Naive thymus-derived CD4-positive, alpha-beta T cell (primary cell): ENCODE measurements around the gene ARHGAP18. TPM values are rescaled to one million over a fixed set of nuclear protein-coding genes. Genes with fewer than 3 reads are reported as not detected.

ENCODE experiments used
- ATAC-seq: fragments of 150-1000 bp; cut with Tn5 transposase; 2 replicates; pipeline ENCODE4 v1.10.0; 2021; ENCODE audit warnings: mild to moderate bottlenecking, moderate library complexity
- CTCF ChIA-PET: fragments of 350-600 bp; sonication (Branson Sonifier 250); formaldehyde crosslinking; loops from one replicate; lab custom pipeline; 2021; ENCODE audit warnings: antibody characterized with exemption; lab: Charles Lee
- POLR2A ChIA-PET: fragments of 350-600 bp; sonication (Branson Sonifier 250); formaldehyde crosslinking; loops from one replicate; lab custom pipeline; 2021; ENCODE audit warnings: antibody characterized with exemption, inconsistent platforms; lab: Charles Lee
- DNase-seq, 9 donors: peaks; one replicate each; pipeline versions ENCODE4 v3.0.0 to v3.0.0-alpha.2; 2020 to 2022; ENCODE audit warnings: mixed read lengths in 1 of 9
- H3K27ac ChIP-seq: one replicate; pipeline ENCODE4 v1.7.0; 2013; ENCODE audit warnings: mild to moderate bottlenecking, low read depth, low read length, moderate library complexity
- H3K27me3 ChIP-seq, 2 donors: one replicate each; pipeline ENCODE4 v1.7.0; 2013; ENCODE audit warnings: low read length in 2 of 2, mild to moderate bottlenecking in 2 of 2, moderate library complexity in 2 of 2; ENCODE audit not compliant: control insufficient read depth in 2 of 2, insufficient read depth in 2 of 2
- H3K36me3 ChIP-seq, 3 experiments: 1 replicate in 2 of 3; 2 replicates in 1 of 3; pipeline ENCODE4 v1.7.0; 2013; ENCODE audit warnings: low read length in 3 of 3, mild to moderate bottlenecking in 3 of 3, moderate library complexity in 1 of 3; ENCODE audit not compliant: insufficient read depth in 3 of 3, control insufficient read depth in 2 of 3
- H3K4me1 ChIP-seq, 2 donors: one replicate each; pipeline ENCODE4 v1.7.0; 2013; ENCODE audit warnings: low read length in 2 of 2, mild to moderate bottlenecking in 2 of 2, moderate library complexity in 1 of 2; ENCODE audit not compliant: control insufficient read depth in 2 of 2, insufficient read depth in 2 of 2
- H3K4me3 ChIP-seq: 2 replicates; pipeline ENCODE4 v1.7.0; 2013; ENCODE audit warnings: mild to moderate bottlenecking, low read length
- H3K9me3 ChIP-seq, 3 experiments: 1 replicate in 2 of 3; 2 replicates in 1 of 3; pipeline ENCODE4 v1.7.0; 2013; ENCODE audit warnings: low read length in 3 of 3; ENCODE audit not compliant: control insufficient read depth in 2 of 3
- H3K27ac Mint-ChIP-seq, 9 donors: one replicate each; pipeline ENCODE4 v1.8.0; 2020 to 2022; ENCODE audit warnings: mixed read lengths in 9 of 9, mild to moderate bottlenecking in 8 of 9, moderate library complexity in 5 of 9, inconsistent platforms in 2 of 9
- H3K27me3 Mint-ChIP-seq, 5 donors: one replicate each; pipeline ENCODE4 v1.8.0; 2021 to 2022; ENCODE audit warnings: mixed read lengths in 5 of 5, mild to moderate bottlenecking in 1 of 5
- H3K36me3 Mint-ChIP-seq, 5 donors: one replicate each; pipeline ENCODE4 v1.8.0; 2020 to 2022; ENCODE audit warnings: mixed read lengths in 5 of 5, mild to moderate bottlenecking in 3 of 5, inconsistent platforms in 1 of 5
- H3K4me1 Mint-ChIP-seq, 7 donors: one replicate each; pipeline ENCODE4 v1.8.0; 2020 to 2022; ENCODE audit warnings: mixed read lengths in 7 of 7, mild to moderate bottlenecking in 3 of 7, inconsistent platforms in 1 of 7
- H3K4me3 Mint-ChIP-seq, 10 donors: one replicate each; pipeline ENCODE4 v1.8.0; 2020 to 2022; ENCODE audit warnings: mild to moderate bottlenecking in 10 of 10, mixed read lengths in 10 of 10, moderate library complexity in 6 of 10, inconsistent platforms in 2 of 10
- H3K9me3 Mint-ChIP-seq, 11 donors: one replicate each; pipeline ENCODE4 v1.8.0; 2020 to 2022; ENCODE audit warnings: mixed read lengths in 11 of 11, mild to moderate bottlenecking in 4 of 11, inconsistent platforms in 1 of 11, moderate library complexity in 1 of 11
- intact Hi-C, 2 donors: fragments of 100-400 bp; cut with micrococcal nuclease; formaldehyde crosslinking; loops; one replicate each; pipeline ENCODE4 v1.15.1; 2023
- polyA plus RNA-seq, 2 donors: library from polyadenylated mRNA; unstranded; fragments of 300-500 nt; fragmentation: Illumina TruSeq; gene quantifications; one replicate each; pipeline ENCODE4 v1.2.3, GENCODE V29; 2021
- total RNA-seq, 6 experiments: library from RNA in 5 of 6; stranded (reverse) in 5 of 6; gene quantifications; 1 replicate in 5 of 6; 2 replicates in 1 of 6; pipeline ENCODE4 v1.2.3 and lab custom pipeline; 2021 to 2026

The ARHGAP18 gene
- total and polyA plus RNA-seq, 7 experiments from 2014 or later, result 0.53 to 9.4 (median 1.5) TPM

- Mint-ChIP-seq H3K4me1 (peaks cover 0 to 45% (median 16%) of the 10 kb centered on the region in 7 donors), H3K4me3 (no peak overlapping the region), H3K27me3 (no peaks in the 10 kb centered on the region), H3K27ac (no peak overlapping the region), H3K36me3 (peaks cover 0 to 33% (median 0%) of the 10 kb centered on the region in 5 donors), H3K9me3 (peaks cover 0 to 3% (median 0%) of the 10 kb centered on the region in 11 donors)
- ATAC-seq (no peak), DNase-seq (no peak)
- POLR2A ChIA-PET, result interaction anchor here (2.7 kb wide), 1 partner anchor 9 kb away, joined by 7 read pairs; the partner anchor contains the start of gene ARHGAP18
- no peaks in the 10 kb centered on the region for H3K9me3 ChIP-seq
- CTCF ChIA-PET, result no interaction called here
- no peaks in the 10 kb centered on the region for H3K36me3 ChIP-seq
- no peak overlapping the region for H3K4me3 ChIP-seq
- intact Hi-C loops, result no loop called here
- no peak overlapping the region for H3K27ac ChIP-seq
- H3K27me3 ChIP-seq, result no peaks in the 10 kb centered on the region
- H3K4me1 ChIP-seq, result peaks cover 7 to 11% of the 10 kb centered on the region in 2 donors
Measured at GRCh38 chr6:129700666-129701065, 9.3 kb downstream of the ARHGAP18 start.

- Histone ChIP-seq H3K27me3 (no peaks in the 10 kb centered on the region), H3K27ac (no peak overlapping the region), H3K9me3 (no peaks in the 10 kb centered on the region), H3K4me3 (no peak overlapping the region), H3K4me1 (peaks cover 9 to 10% of the 10 kb centered on the region in 2 donors), H3K36me3 (no peaks in the 10 kb centered on the region)
- CTCF ChIA-PET, result interaction anchor here (0.5 kb wide), 1 partner anchor 1834 kb away, joined by 3 read pairs; no protein-coding TSS in a partner anchor
- POLR2A ChIA-PET, result interaction anchor here (2.7 kb wide), 1 partner anchor 10 kb away, joined by 7 read pairs; the partner anchor contains the start of gene ARHGAP18
- ATAC-seq, result no peak
- Mint-ChIP-seq H3K36me3 (peaks cover 0 to 27% (median 0%) of the 10 kb centered on the region in 5 donors), H3K9me3 (peaks cover 0 to 3% (median 0%) of the 10 kb centered on the region in 11 donors), H3K27me3 (no peaks in the 10 kb centered on the region), H3K4me1 (peaks cover 0 to 45% (median 13%) of the 10 kb centered on the region in 7 donors), H3K27ac (no peak overlapping the region), H3K4me3 (no peak overlapping the region)
- no peak for DNase-seq
- intact Hi-C loops, result no loop called here
Measured at GRCh38 chr6:129699659-129700058, 10.3 kb downstream of the ARHGAP18 start.

GRCh38 chr6:129698430-129698829 is 11.5 kb downstream of the ARHGAP18 start:
- H3K36me3 Mint-ChIP-seq, result peaks cover 0 to 28% (median 0%) of the 10 kb centered on the region in 5 donors
- no peak overlapping the region for H3K4me3 Mint-ChIP-seq
- Histone ChIP-seq H3K9me3 (no peaks in the 10 kb centered on the region), H3K4me3 (no peak overlapping the region), H3K27me3 (no peaks in the 10 kb centered on the region), H3K36me3 (no peaks in the 10 kb centered on the region), H3K4me1 (peaks cover 7 to 10% of the 10 kb centered on the region in 2 donors), H3K27ac (no peak overlapping the region)
- peaks cover 0 to 53% (median 13%) of the 10 kb centered on the region in 7 donors for H3K4me1 Mint-ChIP-seq
- ChIA-PET POLR2A (interaction anchor here (2.7 kb wide), 1 partner anchor 11 kb away, joined by 7 read pairs; the partner anchor contains the start of gene ARHGAP18), CTCF (no interaction called here)
- DNase-seq (no peak), ATAC-seq (no peak)
- no peaks in the 10 kb centered on the region for H3K27me3 Mint-ChIP-seq
- intact Hi-C loops, result no loop called here
- no peak overlapping the region for H3K27ac Mint-ChIP-seq
- peaks cover 0 to 3% (median 0%) of the 10 kb centered on the region in 11 donors for H3K9me3 Mint-ChIP-seq

- CTCF ChIA-PET, result no interaction called here
- H3K4me1 Mint-ChIP-seq, result peaks cover 0 to 57% (median 13%) of the 10 kb centered on the region in 7 donors
- no peak for ATAC-seq
Measured at GRCh38 chr6:129697788-129698187, 12.2 kb downstream of the ARHGAP18 start.

GRCh38 chr6:129696843-129697242 is 13.1 kb downstream of the ARHGAP18 start:
- H3K27me3 Mint-ChIP-seq, result no peaks in the 10 kb centered on the region
- H3K36me3 Mint-ChIP-seq, result peaks cover 0 to 25% (median 0%) of the 10 kb centered on the region in 5 donors
- H3K27ac ChIP-seq, result no peak overlapping the region
- H3K4me3 Mint-ChIP-seq, result no peak overlapping the region
- ATAC-seq (no peak), DNase-seq (no peak)
- no peaks in the 10 kb centered on the region for H3K27me3 ChIP-seq
- peaks cover 7 to 10% of the 10 kb centered on the region in 2 donors for H3K4me1 ChIP-seq
- no peaks in the 10 kb centered on the region for H3K9me3 Mint-ChIP-seq
- POLR2A ChIA-PET, result no interaction called here
- peaks cover 0 to 59% (median 13%) of the 10 kb centered on the region in 7 donors for H3K4me1 Mint-ChIP-seq
- no peaks in the 10 kb centered on the region for H3K36me3 ChIP-seq
- H3K4me3 ChIP-seq, result no peak overlapping the region
- CTCF ChIA-PET, result no interaction called here
- H3K27ac Mint-ChIP-seq, result no peak overlapping the region
- no peaks in the 10 kb centered on the region for H3K9me3 ChIP-seq
- intact Hi-C loops, result loop anchor here in 1 of 2 donors (1.0 kb wide), 1 partner anchor 12 kb away; no protein-coding TSS in a partner anchor

More at GRCh38 chr6:129697788-129698187, 12.2 kb downstream of the ARHGAP18 start:
- H3K9me3 ChIP-seq, result no peaks in the 10 kb centered on the region
- H3K36me3 Mint-ChIP-seq, result peaks cover 0 to 29% (median 0%) of the 10 kb centered on the region in 5 donors
- no peaks in the 10 kb centered on the region for H3K27me3 ChIP-seq
- H3K4me1 ChIP-seq, result peaks cover 7 to 10% of the 10 kb centered on the region in 2 donors
- POLR2A ChIA-PET, result no interaction called here
- no peak overlapping the region for H3K4me3 ChIP-seq
- H3K27me3 Mint-ChIP-seq, result no peaks in the 10 kb centered on the region
- no peak for DNase-seq
- H3K27ac Mint-ChIP-seq, result no peak overlapping the region
- no peaks in the 10 kb centered on the region for H3K36me3 ChIP-seq
- H3K27ac ChIP-seq, result no peak overlapping the region
- H3K4me3 Mint-ChIP-seq, result no peak overlapping the region
- intact Hi-C loops, result no loop called here
- H3K9me3 Mint-ChIP-seq, result peaks cover 0 to 1% (median 0%) of the 10 kb centered on the region in 11 donors

GRCh38 chr6:129696028-129696418 is 14.0 kb downstream of the ARHGAP18 start:
- ChIA-PET CTCF (interaction anchor here (1.4 kb wide), 1 partner anchor 12 kb away, joined by 3 read pairs; no protein-coding TSS in a partner anchor), POLR2A (no interaction called here)
- intact Hi-C loops, result loop anchor here in 1 of 2 donors (1.0 kb wide), 1 partner anchor 13 kb away; no protein-coding TSS in a partner anchor
- H3K36me3 ChIP-seq, result no peaks in the 10 kb centered on the region
- H3K9me3 Mint-ChIP-seq, result no peaks in the 10 kb centered on the region
- H3K27me3 ChIP-seq, result no peaks in the 10 kb centered on the region
- peaks cover 9 to 10% of the 10 kb centered on the region in 2 donors for H3K4me1 ChIP-seq
- H3K9me3 ChIP-seq, result no peaks in the 10 kb centered on the region
- DNase-seq (no peak), ATAC-seq (no peak)
- H3K36me3 Mint-ChIP-seq, result peaks cover 0 to 25% (median 0%) of the 10 kb centered on the region in 5 donors
- no peak overlapping the region for H3K4me3 ChIP-seq
- H3K4me1 Mint-ChIP-seq, result peaks cover 0 to 64% (median 13%) of the 10 kb centered on the region in 7 donors
- H3K4me3 Mint-ChIP-seq, result peak overlapping the region in 1 of 10 donors; percentile 75
- H3K27ac ChIP-seq, result no peak overlapping the region
- no peaks in the 10 kb centered on the region for H3K27me3 Mint-ChIP-seq
- H3K27ac Mint-ChIP-seq, result peak overlapping the region in 6 of 9 donors; percentile 3 to 87 (median 40)
